ENCODE data around the gene ZNF518B. TPM values are rescaled to one million over a fixed set of nuclear protein-coding genes. Genes with fewer than 3 reads are reported as not detected.

Gene ZNF518B
- total and polyA plus RNA-seq, 8 donors: 17.3 to 28.2 (median 25.9) TPM

DNA sequence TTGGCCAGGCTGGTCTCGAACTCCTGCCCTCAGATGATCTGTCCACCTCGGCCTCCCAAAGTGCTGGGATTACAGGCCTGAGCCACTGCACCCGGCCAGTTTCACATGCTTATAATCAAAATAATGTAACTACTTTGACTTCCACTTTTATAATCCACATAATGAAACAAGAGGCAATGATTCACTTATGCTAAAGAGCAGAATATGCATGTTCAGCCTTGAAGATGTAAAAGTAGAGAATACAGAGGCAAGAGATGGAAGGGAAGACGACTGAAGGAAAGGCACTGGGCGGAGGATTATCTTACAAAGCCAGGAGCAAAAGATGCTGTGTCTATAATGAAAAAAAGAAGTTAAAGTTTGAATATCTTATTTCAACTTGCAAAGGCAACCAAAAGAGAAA lies 13.3 kb upstream of the ZNF518B start:
- ATAC-seq (no peak), DNase-seq (no peak)
- H3K36me3 ChIP-seq: no peaks in the 10 kb centered on the region
- H3K4me1 ChIP-seq: no peaks in the 10 kb centered on the region
- no peak overlapping the region for H3K4me3 ChIP-seq
- no peaks in the 10 kb centered on the region for H3K9me3 ChIP-seq
- intact Hi-C loops (cut with DNase I): no loop called here
- TF ChIP-seq, protein P1, sequence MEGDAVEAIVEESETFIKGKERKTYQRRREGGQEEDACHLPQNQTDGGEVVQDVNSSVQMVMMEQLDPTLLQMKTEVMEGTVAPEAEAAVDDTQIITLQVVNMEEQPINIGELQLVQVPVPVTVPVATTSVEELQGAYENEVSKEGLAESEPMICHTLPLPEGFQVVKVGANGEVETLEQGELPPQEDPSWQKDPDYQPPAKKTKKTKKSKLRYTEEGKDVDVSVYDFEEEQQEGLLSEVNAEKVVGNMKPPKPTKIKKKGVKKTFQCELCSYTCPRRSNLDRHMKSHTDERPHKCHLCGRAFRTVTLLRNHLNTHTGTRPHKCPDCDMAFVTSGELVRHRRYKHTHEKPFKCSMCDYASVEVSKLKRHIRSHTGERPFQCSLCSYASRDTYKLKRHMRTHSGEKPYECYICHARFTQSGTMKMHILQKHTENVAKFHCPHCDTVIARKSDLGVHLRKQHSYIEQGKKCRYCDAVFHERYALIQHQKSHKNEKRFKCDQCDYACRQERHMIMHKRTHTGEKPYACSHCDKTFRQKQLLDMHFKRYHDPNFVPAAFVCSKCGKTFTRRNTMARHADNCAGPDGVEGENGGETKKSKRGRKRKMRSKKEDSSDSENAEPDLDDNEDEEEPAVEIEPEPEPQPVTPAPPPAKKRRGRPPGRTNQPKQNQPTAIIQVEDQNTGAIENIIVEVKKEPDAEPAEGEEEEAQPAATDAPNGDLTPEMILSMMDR (IDR thresholded peaks at IDR 0.05): no peak
- no peak overlapping the region for H3K27ac ChIP-seq
- H3K27me3 ChIP-seq: no peaks in the 10 kb centered on the region

DNA sequence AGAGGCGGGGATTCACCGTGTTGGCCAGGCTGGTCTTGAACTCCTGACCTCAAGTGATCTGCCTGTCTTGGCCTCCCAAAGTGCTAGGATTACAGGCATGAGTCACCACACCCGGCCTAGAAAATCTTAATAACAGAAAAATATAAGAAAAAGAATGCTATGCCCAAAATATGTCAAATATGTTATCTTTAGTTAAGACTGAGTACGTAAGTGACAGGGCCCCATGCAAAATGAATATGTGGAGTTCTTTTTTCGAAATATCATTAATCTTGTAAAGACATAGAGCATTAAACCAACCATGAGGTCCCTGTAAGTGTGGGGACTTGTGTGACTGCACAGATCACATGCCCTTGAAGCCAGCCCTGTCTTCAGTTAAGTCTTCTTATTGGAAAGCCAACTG lies 8.9 kb upstream of the ZNF518B start:
- Histone ChIP-seq H3K9me3 (no peaks in the 10 kb centered on the region), H3K4me3 (no peak overlapping the region), H3K36me3 (no peaks in the 10 kb centered on the region), H3K4me1 (peaks cover 0 to 5% of the 10 kb centered on the region in 2 donors), H3K27ac (no peak overlapping the region), H3K27me3 (peaks cover 11 to 38% of the 10 kb centered on the region in 2 donors)
- DNase-seq (no peak), ATAC-seq (no peak)
- intact Hi-C loops (cut with DNase I): no loop called here
- TF ChIP-seq, protein P1 (IDR thresholded peaks at IDR 0.05): no peak

DNA sequence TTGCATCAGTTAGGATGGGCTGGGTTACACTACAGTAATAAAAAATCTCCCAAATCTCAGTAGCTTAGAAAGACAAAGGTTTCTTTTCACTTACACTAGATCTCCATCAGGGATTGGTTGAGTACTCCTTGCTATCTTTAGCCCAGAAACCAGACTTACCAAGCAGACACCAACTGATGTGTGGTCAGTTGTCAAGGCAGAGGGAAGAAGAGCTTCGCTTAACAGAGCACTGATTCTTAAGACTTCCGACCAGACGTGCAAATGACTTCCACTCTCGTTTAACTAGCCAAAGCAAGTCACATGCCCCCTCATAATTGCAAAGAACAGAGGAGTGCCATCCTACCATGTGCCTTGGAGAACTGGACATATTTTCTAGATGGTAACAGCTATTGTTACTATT lies 5.7 kb upstream of the ZNF518B start:
- TF ChIP-seq, protein P1 (IDR thresholded peaks at IDR 0.05): no peak
- Histone ChIP-seq H3K9me3 (no peaks in the 10 kb centered on the region), H3K27ac (no peak overlapping the region), H3K36me3 (no peaks in the 10 kb centered on the region), H3K4me1 (peaks cover 0 to 11% of the 10 kb centered on the region in 2 donors), H3K27me3 (peaks cover 11 to 69% of the 10 kb centered on the region in 2 donors), H3K4me3 (no peak overlapping the region)
- intact Hi-C loops (cut with DNase I): no loop called here
- ATAC-seq: no peak
- no peak for DNase-seq

GRCh38 chr4:10461850-10462400 lies 4.7 kb upstream of the ZNF518B start:
- intact Hi-C loops (cut with DNase I): no loop called here
- H3K27ac ChIP-seq: no peak overlapping the region
- H3K27me3 ChIP-seq: peaks cover 11 to 76% of the 10 kb centered on the region in 2 donors
- H3K9me3 ChIP-seq: no peaks in the 10 kb centered on the region
- H3K4me1 ChIP-seq: peaks cover 3 to 18% of the 10 kb centered on the region in 2 donors
- peak overlapping the region in 1 of 2 donors; percentile 27 for H3K4me3 ChIP-seq
- no peak for ATAC-seq
- TF ChIP-seq, protein P1 (IDR thresholded peaks at IDR 0.05): no peak
- no peaks in the 10 kb centered on the region for H3K36me3 ChIP-seq
- no peak for DNase-seq

- TF ChIP-seq, protein P1 (IDR thresholded peaks at IDR 0.05): peak; percentile 98 to 99
- DNase-seq (peak; percentile 68 to 94 (median 82)), ATAC-seq (peak; percentile 95)
- H3K4me3 ChIP-seq: peak overlapping the region in 1 of 2 donors; percentile 27
- no peaks in the 10 kb centered on the region for H3K36me3 ChIP-seq
- peaks cover 3 to 19% of the 10 kb centered on the region in 2 donors for H3K4me1 ChIP-seq
- intact Hi-C loops (cut with DNase I): no loop called here
- no peaks in the 10 kb centered on the region for H3K9me3 ChIP-seq
- H3K27me3 ChIP-seq: peaks cover 11 to 76% of the 10 kb centered on the region in 2 donors
- H3K27ac ChIP-seq: no peak overlapping the region
Measured at GRCh38 chr4:10461091-10461849, 4.0 kb upstream of the ZNF518B start.
